GM12875 (cell line): ENCODE data around the gene ARHGEF7.
A peak's percentile ranks its signal among the peaks of the same experiment; 100 is the strongest.

Experiments
- H3K4me3 ChIP-seq: one replicate; pipeline ENCODE4 v1.5.1; 2011; ENCODE audit warnings: low read depth, low read length, control low read depth
- TF ChIP-seq, protein P1 (sequence below): IDR thresholded peaks from 2 replicates; pipeline ENCODE4 v1.5.1; 2011; ENCODE audit warnings: low read depth, mild to moderate bottlenecking, control low read depth, inconsistent platforms, low read length, moderate library complexity, borderline replicate concordance; ENCODE audit not compliant: insufficient read depth

The ARHGEF7 gene

GRCh38 chr13:111145506-111145905 lies 30.4 kb downstream of the ARHGEF7 start:
- no peak overlapping the region for H3K4me3 ChIP-seq
- TF ChIP-seq, protein P1, sequence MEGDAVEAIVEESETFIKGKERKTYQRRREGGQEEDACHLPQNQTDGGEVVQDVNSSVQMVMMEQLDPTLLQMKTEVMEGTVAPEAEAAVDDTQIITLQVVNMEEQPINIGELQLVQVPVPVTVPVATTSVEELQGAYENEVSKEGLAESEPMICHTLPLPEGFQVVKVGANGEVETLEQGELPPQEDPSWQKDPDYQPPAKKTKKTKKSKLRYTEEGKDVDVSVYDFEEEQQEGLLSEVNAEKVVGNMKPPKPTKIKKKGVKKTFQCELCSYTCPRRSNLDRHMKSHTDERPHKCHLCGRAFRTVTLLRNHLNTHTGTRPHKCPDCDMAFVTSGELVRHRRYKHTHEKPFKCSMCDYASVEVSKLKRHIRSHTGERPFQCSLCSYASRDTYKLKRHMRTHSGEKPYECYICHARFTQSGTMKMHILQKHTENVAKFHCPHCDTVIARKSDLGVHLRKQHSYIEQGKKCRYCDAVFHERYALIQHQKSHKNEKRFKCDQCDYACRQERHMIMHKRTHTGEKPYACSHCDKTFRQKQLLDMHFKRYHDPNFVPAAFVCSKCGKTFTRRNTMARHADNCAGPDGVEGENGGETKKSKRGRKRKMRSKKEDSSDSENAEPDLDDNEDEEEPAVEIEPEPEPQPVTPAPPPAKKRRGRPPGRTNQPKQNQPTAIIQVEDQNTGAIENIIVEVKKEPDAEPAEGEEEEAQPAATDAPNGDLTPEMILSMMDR, result no peak

GRCh38 chr13:111152844-111153243 lies 37.7 kb downstream of the ARHGEF7 start:
- TF ChIP-seq, protein P1, result no peak

GRCh38 chr13:111153279-111153976 lies 38.3 kb downstream of the ARHGEF7 start:
- peak overlapping the region; percentile 95 for H3K4me3 ChIP-seq
- TF ChIP-seq, protein P1, result no peak; the same call in 1 of the 2 replicates

More at GRCh38 chr13:111152844-111153243, 37.7 kb downstream of the ARHGEF7 start:
- H3K4me3 ChIP-seq, result peak overlapping the region; percentile 95

DNA sequence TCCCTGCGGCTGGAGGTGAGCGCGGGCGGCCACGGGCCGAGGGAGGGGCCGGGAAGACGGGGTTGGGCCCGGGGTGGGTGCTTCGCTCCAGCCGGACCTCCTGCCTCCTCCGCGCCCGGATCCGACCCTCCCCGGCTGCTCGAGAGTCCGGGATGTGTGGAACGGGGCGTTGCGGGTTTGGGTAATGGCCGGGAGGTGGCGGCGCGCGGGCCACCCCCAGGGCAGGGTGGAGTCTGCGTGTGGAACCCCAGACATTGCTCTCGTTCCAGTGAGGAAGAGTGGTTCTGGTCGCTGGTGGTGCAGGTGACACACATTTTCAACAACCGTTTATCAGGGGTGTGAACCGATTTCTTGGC lies 38.8 kb downstream of the ARHGEF7 start:
- TF ChIP-seq, protein P1, result peak; percentile 28
- H3K4me3 ChIP-seq, result peak overlapping the region; percentile 95

- TF ChIP-seq, protein P1, result no peak
- no peak overlapping the region for H3K4me3 ChIP-seq
These were observed 41.3 kb downstream of the ARHGEF7 start for GRCh38 chr13:111156421-111156820.

DNA sequence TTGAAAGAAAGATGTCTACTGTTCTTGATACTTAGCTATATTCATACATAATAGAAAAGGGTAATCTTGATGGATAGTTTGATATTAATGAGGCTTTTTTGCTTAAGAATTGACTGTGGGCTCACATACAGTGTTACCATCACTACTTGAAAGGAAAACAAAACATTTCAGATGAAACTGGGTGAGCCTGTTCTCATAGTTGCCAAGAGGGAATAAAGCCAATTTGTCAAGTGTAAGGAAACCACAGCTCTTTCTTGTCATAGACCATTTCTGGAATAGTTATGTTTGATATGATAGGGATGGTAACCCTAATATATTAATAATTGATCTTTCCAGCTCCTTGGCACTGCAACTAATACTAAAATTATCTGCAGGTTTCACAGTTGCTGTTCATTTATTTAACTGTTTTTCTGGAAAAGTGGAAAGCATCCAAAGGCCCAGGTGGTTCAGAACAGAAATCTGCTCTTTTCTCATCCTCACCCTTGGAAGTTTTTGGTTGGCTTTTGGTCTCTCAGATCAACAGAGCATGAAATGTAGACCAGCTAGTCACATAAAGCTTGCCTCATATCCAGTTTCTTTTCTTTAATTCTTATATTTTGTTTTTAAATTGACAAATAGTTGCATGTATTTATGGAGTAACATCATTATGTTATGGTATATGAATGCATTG lies 43.2 kb downstream of the ARHGEF7 start:
- TF ChIP-seq, protein P1, result no peak
- H3K4me3 ChIP-seq, result no peak overlapping the region
